HepG2 (cell line): Measurements from ENCODE around the gene ZNF385B. TPM values are rescaled to one million over a fixed set of nuclear protein-coding genes. Genes with fewer than 3 reads are reported as not detected.

Experiments
- ATAC-seq: fragments of 200-7000 bp; cut with Tn5 transposase; 3 replicates; pipeline ENCODE4 v1.9.1; 2020; ENCODE audit warnings: mild to moderate bottlenecking, moderate library complexity
- BruUV-seq: library from RNA; stranded (reverse); fragments of 400-500 nt; replicated peaks from 2 replicates; lab custom pipeline; 2021; lab: Mats Ljungman, UMichigan
- CTCF ChIA-PET: fragments of 300-600 bp; formaldehyde crosslinking; extraction: SDS; loops from one replicate; lab custom pipeline; 2021; ENCODE audit warnings: low total read pairs, inconsistent platforms, low intra/inter-chr PET ratio; lab: Yijun Ruan, JAX
- POLR2A ChIA-PET: fragments of 350-600 bp; sonication (Branson Sonifier 250); formaldehyde crosslinking; loops from one replicate; lab custom pipeline; 2020; ENCODE audit warnings: antibody characterized with exemption, inconsistent platforms; lab: Yijun Ruan, JAX
- DNase-seq: peaks from one replicate; pipeline ENCODE4 v3.0.0-alpha.2; 2015; ENCODE audit warnings: low spot score
- FAIRE-seq: peaks from 3 replicates; lab custom pipeline; 2011; peaks lifted over from hg19 to GRCh38; lab: Jason Lieb, UNC
- H2AFZ ChIP-seq: one replicate; pipeline ENCODE4 v1.6.1; 2011; ENCODE audit warnings: low read length, inconsistent platforms
- H3K27ac ChIP-seq: fragments of 300-600 bp; 3 replicates; pipeline ENCODE4 v1.8.0; 2011; ENCODE audit warnings: mixed run types, mild to moderate bottlenecking, mixed read lengths, low read length, inconsistent platforms; ENCODE audit not compliant: insufficient read depth; ENCODE audit errors: extremely low read length
- H3K27me3 ChIP-seq, 2 experiments: fragments of 200-600 bp in 1 of 2; 2 replicates in 1 of 2; 3 replicates in 1 of 2; pipeline versions ENCODE4 v1.6.0 to v1.8.0; 2011; ENCODE audit warnings: low read length in 2 of 2, mild to moderate bottlenecking in 2 of 2, moderate library complexity in 2 of 2, inconsistent platforms in 1 of 2; ENCODE audit not compliant: insufficient read depth in 2 of 2, control insufficient read depth in 1 of 2
- H3K36me3 ChIP-seq, 2 experiments: fragments of 200-600 bp in 1 of 2; replicated peaks in 1 of 2; 2 replicates in 1 of 2; 3 replicates in 1 of 2; pipeline versions ENCODE4 v1.5.1 to v1.8.0; 2011; ENCODE audit warnings: low read length in 2 of 2, inconsistent platforms in 1 of 2; ENCODE audit not compliant: insufficient read depth in 2 of 2, control insufficient read depth in 1 of 2
- H3K4me1 ChIP-seq: 2 replicates; pipeline ENCODE4 v1.5.1; 2012; ENCODE audit warnings: low read length, inconsistent platforms; ENCODE audit not compliant: insufficient read depth
- H3K4me2 ChIP-seq: 2 replicates; pipeline ENCODE4 v1.6.0; 2011; ENCODE audit warnings: low read depth, low read length, inconsistent platforms
- H3K4me3 ChIP-seq, 3 experiments: fragments of 200-600 bp in 1 of 3; sonication (generic), shearing (Covaris generic) in 1 of 3; replicated peaks in 1 of 3; 2 replicates each; pipeline ENCODE4 v1.5.1; 2011 to 2016; ENCODE audit warnings: low read length in 3 of 3, inconsistent platforms in 2 of 3, low read depth in 2 of 3, mild to moderate bottlenecking in 2 of 3, control low read depth in 1 of 3, mixed read lengths in 1 of 3; ENCODE audit not compliant: insufficient read depth in 1 of 3
- H3K79me2 ChIP-seq: one replicate; pipeline ENCODE4 v1.6.1; 2011; ENCODE audit warnings: low read length, inconsistent platforms; ENCODE audit not compliant: insufficient read depth
- H3K9ac ChIP-seq: 2 replicates; pipeline ENCODE4 v1.6.0; 2011; ENCODE audit warnings: mild to moderate bottlenecking, low read depth, low read length, inconsistent platforms; ENCODE audit not compliant: insufficient read depth
- H3K9me3 ChIP-seq: 2 replicates; pipeline ENCODE4 v1.5.1; 2012; ENCODE audit warnings: mild to moderate bottlenecking, low read length
- H4K20me1 ChIP-seq: 2 replicates; pipeline ENCODE4 v1.6.0; 2011; ENCODE audit warnings: inconsistent platforms, mild to moderate bottlenecking, low read length, moderate library complexity; ENCODE audit not compliant: insufficient read depth
- DMAP1 ChIP-seq: IDR thresholded peaks from 2 replicates; pipeline ENCODE4 v1.6.1; 2016
- PHF8 ChIP-seq: sonication (generic); formaldehyde crosslinking; IDR thresholded peaks from 2 replicates; pipeline ENCODE4 v1.5.0; 2020; ENCODE audit warnings: missing genetic modification reagents
- POLR2G ChIP-seq: fragments of 200-400 bp; formaldehyde crosslinking; IDR thresholded peaks from 2 replicates; pipeline ENCODE4 v1.6.1; 2018; ENCODE audit warnings: mild to moderate bottlenecking, low read depth, low read length, moderate library complexity
- SMC3 ChIP-seq: IDR thresholded peaks from 2 replicates; pipeline ENCODE4 v1.6.1; 2011; ENCODE audit warnings: low read length, improper control_type of control experiment
- SOX6 ChIP-seq, 2 experiments: fragments of 450-650 bp in 1 of 2; sonication (generic) in 1 of 2; formaldehyde crosslinking in 1 of 2; IDR thresholded peaks; 2 replicates each; pipeline versions ENCODE4 v1.4.0 to v1.6.1; 2017 to 2020; ENCODE audit warnings: antibody characterized with exemption in 1 of 2, mild to moderate bottlenecking in 1 of 2, missing genetic modification reagents in 1 of 2
- ZMYM4 ChIP-seq: sonication (generic); formaldehyde crosslinking; IDR thresholded peaks from 2 replicates; pipeline ENCODE4 v1.8.1; 2023; ENCODE audit warnings: mild to moderate bottlenecking, missing genetic modification reagents
- ZNF224 ChIP-seq: sonication (generic); formaldehyde crosslinking; IDR thresholded peaks from 2 replicates; pipeline ENCODE4 v1.5.0; 2020; ENCODE audit warnings: mild to moderate bottlenecking, missing genetic modification reagents
- ZNF503 ChIP-seq: sonication (generic); formaldehyde crosslinking; IDR thresholded peaks from 2 replicates; pipeline ENCODE4 v1.4.0; 2020; ENCODE audit warnings: missing genetic modification reagents
- ZNF577 ChIP-seq: sonication (generic); formaldehyde crosslinking; IDR thresholded peaks from 2 replicates; pipeline ENCODE4 v1.4.0; 2020; ENCODE audit warnings: mild to moderate bottlenecking, low read depth, missing genetic modification reagents, borderline replicate concordance
- ZNF629 ChIP-seq: sonication (generic); formaldehyde crosslinking; conservative IDR thresholded peaks from 2 replicates; pipeline ENCODE4 v1.5.0; 2020; ENCODE audit warnings: missing genetic modification reagents
- ZNF883 ChIP-seq: sonication (generic); formaldehyde crosslinking; IDR thresholded peaks from 2 replicates; pipeline ENCODE4 v1.5.1; 2020; ENCODE audit warnings: mild to moderate bottlenecking, missing genetic modification reagents; ENCODE audit errors: not compliant biosample characterization
- WGBS: methylation state at CpG from one replicate; pipeline ENCODE4 v1.1.6; 2017; ENCODE audit warnings: low lambda C conversion rate; 5-methylcytosine and 5-hydroxymethylcytosine counted together
- in situ Hi-C: cut with HindIII; loops from 2 replicates; pipeline ENCODE4 v1.10.0; 2017; ENCODE audit warnings: low pct_unique_long_range_greater_than_20kb; ENCODE audit not compliant: extremely low pct_ligation_motif_present
- intact Hi-C: fragments of 100-400 bp; cut with micrococcal nuclease; formaldehyde crosslinking; loops from one replicate; pipeline ENCODE4 v1.10.0; 2022; ENCODE audit not compliant: unreplicated experiment
- polyA plus RNA-seq, 8 experiments: library from polyadenylated mRNA; depleted of rRNA in 3 of 8; stranded (reverse) in 7 of 8; unstranded in 1 of 8; fragments of >200 nt; fragmentation: Illumina TruSeq in 4 of 8; extraction: Trizol in 4 of 8; gene quantifications; 2 replicates each; pipeline versions ENCODE4 v1.2.1 to v1.2.3, GENCODE V29; 2011 to 2016; ENCODE audit warnings: low read depth in 4 of 8, missing spikeins in 1 of 8, mixed read lengths in 1 of 8; ENCODE audit not compliant: insufficient read depth in 1 of 8
- total RNA-seq, 5 experiments: library from RNA; depleted of rRNA; stranded (reverse); fragments of >200 nt; fragmentation: Illumina TruSeq; extraction: Trizol; gene quantifications; 2 replicates each; pipeline ENCODE4 v1.2.3, GENCODE V29; 2016; ENCODE audit warnings: low read depth in 1 of 5

Gene ZNF385B
- total and polyA plus RNA-seq, 2 of the 13 experiments (the other 11 are each of a cell fraction or from before 2014, with no cell fraction given), result 3.3 to 6.7 TPM

- TF ChIP-seq DMAP1 (CRISPR knock-in tag), result 0 out of 2 replicates have a peak, but pooled peaks have one; percentile 16
- TF ChIP-seq ZMYM4 (CRISPR knock-in tag), result 0 out of 2 replicates have a peak, but pooled peaks have one; percentile 8
Measured at GRCh38 chr2:179559108-179559806, 302.2 kb downstream of the ZNF385B start (continued).

- FAIRE-seq, result peak; percentile 53
- ChIA-PET POLR2A (interaction anchor here (0.7 to 3.1 kb wide), 9 partner anchors 11 to 73 kb away, joined by 3 to 43 read pairs (median 4); no protein-coding TSS in a partner anchor), CTCF (no interaction called here)
- in situ Hi-C loops, result no loop called here
- no peaks in the 10 kb centered on the region for H3K9me3 ChIP-seq
- peak; percentile 97 for ATAC-seq
- peaks cover 69% of the 10 kb centered on the region for H3K4me1 ChIP-seq
- H2AFZ ChIP-seq, result peak overlapping the region; percentile 56
- intact Hi-C loops, result loop anchor here (2.0 kb wide), 2 partner anchors 15 to 17 kb away; no protein-coding TSS in a partner anchor
- H3K9ac ChIP-seq, result peak overlapping the region; percentile 65
- H4K20me1 ChIP-seq, result no peaks in the 10 kb centered on the region
- TSS peak; percentile 62 for BruUV-seq
- no peaks in the 10 kb centered on the region for H3K36me3 ChIP-seq
- peak; percentile 85 for DNase-seq
- peaks cover 4% of the 10 kb centered on the region for H3K79me2 ChIP-seq
- H3K27ac ChIP-seq, result peak overlapping the region; percentile 84
- no peaks in the 10 kb centered on the region for H3K27me3 ChIP-seq
- H3K4me2 ChIP-seq, result peak overlapping the region; percentile 68
- WGBS, result 13% methylated on average over 2 of the region's 2 CpGs
- peak overlapping the region in 2 of 3 experiments; percentile 8 to 36; a peak in 2 of 6 replicates for H3K4me3 ChIP-seq
- no peak for TF ChIP-seq SOX6 (IDR thresholded peaks at IDR 0.05)
- peak; percentile 78 for TF ChIP-seq SOX6 (CRISPR knock-in tag; IDR thresholded peaks at IDR 0.05)
- TF ChIP-seq ZNF629, result 0 out of 2 replicates have a peak, but pooled peaks have one; percentile 17
- TF ChIP-seq ZNF224 (CRISPR knock-in tag), result no peak
- TF ChIP-seq PHF8 (CRISPR knock-in tag), result peak; percentile 31; the same call in 1 of the 2 replicates
- peak; percentile 68 for TF ChIP-seq POLR2G
- no peak for TF ChIP-seq ZNF577 (CRISPR knock-in tag)
- no peak for TF ChIP-seq SMC3
- no peak for TF ChIP-seq ZNF883 (CRISPR knock-in tag)
- TF ChIP-seq ZNF503 (CRISPR knock-in tag), result peak; percentile 37; the same call in 1 of the 2 replicates
Measured at GRCh38 chr2:179558010-179558934, 303.1 kb downstream of the ZNF385B start.
